Thymus (tissue), 11 donors: Measurements from ENCODE around the gene JTB. TPM values are rescaled to one million over a fixed set of nuclear protein-coding genes. Genes with fewer than 3 reads are reported as not detected.
A peak's percentile ranks its signal among the peaks of the same experiment; 100 is the strongest.
"Not testable (repeated sequence)": the region's sequence is repeated elsewhere in the genome, so short reads cannot be mapped to it uniquely, and the experiment has no call there.

Source experiments
- DNase-seq, 9 donors: peaks; one replicate each; pipeline ENCODE4 v3.0.0-alpha.2; 2013; ENCODE audit warnings: low spot score in 9 of 9, low read depth in 6 of 9, missing footprints in 1 of 9
- H3K27ac ChIP-seq, 2 donors: one replicate each; pipeline ENCODE4 v1.5.1; 2013; ENCODE audit warnings: control low read depth in 1 of 2, low read depth in 1 of 2, low read length in 1 of 2, mild to moderate bottlenecking in 1 of 2, moderate library complexity in 1 of 2
- H3K27me3 ChIP-seq, 2 donors: one replicate each; pipeline ENCODE4 v1.5.1; 2013; ENCODE audit warnings: low read length in 1 of 2; ENCODE audit not compliant: control insufficient read depth in 2 of 2, insufficient read depth in 1 of 2
- H3K36me3 ChIP-seq, 2 donors: one replicate each; pipeline ENCODE4 v1.5.1; 2013; ENCODE audit warnings: low read length in 1 of 2, mild to moderate bottlenecking in 1 of 2, moderate library complexity in 1 of 2; ENCODE audit not compliant: control insufficient read depth in 2 of 2, insufficient read depth in 2 of 2
- H3K4me1 ChIP-seq, 2 donors: one replicate each; pipeline ENCODE4 v1.5.1; 2013; ENCODE audit warnings: low read length in 2 of 2; ENCODE audit not compliant: control insufficient read depth in 2 of 2, insufficient read depth in 2 of 2
- H3K4me3 ChIP-seq, 2 donors: one replicate each; pipeline ENCODE4 v1.5.1; 2013; ENCODE audit warnings: low read length in 2 of 2, control low read depth in 1 of 2, mild to moderate bottlenecking in 1 of 2
- H3K9me3 ChIP-seq, 2 donors: one replicate each; pipeline ENCODE4 v1.5.1; 2013; ENCODE audit warnings: low read length in 1 of 2, mild to moderate bottlenecking in 1 of 2; ENCODE audit not compliant: control insufficient read depth in 2 of 2, insufficient read depth in 1 of 2
- WGBS: extraction: QIAGEN DNeasy Blood & Tissue Kit; methylation state at CpG from one replicate; pipeline ENCODE4 v1.1.7; 2013; 5-methylcytosine and 5-hydroxymethylcytosine counted together
- polyA plus RNA-seq: library from polyadenylated mRNA; stranded (reverse); fragments of 200-250 nt; gene quantifications from one replicate; pipeline ENCODE4 v1.2.3, GENCODE V29; 2013
- total RNA-seq: library from RNA; stranded (reverse); fragments of 120-200 nt; gene quantifications from one replicate; pipeline ENCODE4 v1.2.4, GENCODE V29; 2013
- donor health status: healthy.

The JTB gene
- total and polyA plus RNA-seq, 2 donors = 134 to 180 TPM

GRCh38 chr1:154000420-154000819 is 22.9 kb upstream of the JTB start:
- H3K9me3 ChIP-seq = no peaks in the 10 kb centered on the region
- H3K27me3 ChIP-seq = no peaks in the 10 kb centered on the region
- WGBS = 95% methylated on average over 4 of the region's 4 CpGs
- DNase-seq = no peak
- no peak overlapping the region for H3K27ac ChIP-seq
- H3K4me3 ChIP-seq = no peak overlapping the region
- H3K4me1 ChIP-seq = no peaks in the 10 kb centered on the region
- H3K36me3 ChIP-seq = peaks cover 2 to 7% of the 10 kb centered on the region in 2 donors

- H3K4me3 ChIP-seq, DNase-seq, H3K4me1 ChIP-seq, H3K27ac ChIP-seq, H3K9me3 ChIP-seq, H3K27me3 ChIP-seq: not testable (repeated sequence)
- WGBS = 97% methylated on average over 10 of the region's 10 CpGs
- H3K36me3 ChIP-seq = peaks cover 23 to 40% of the 10 kb centered on the region in 2 donors
Observed at GRCh38 chr1:153996882-153997281, 19.4 kb upstream of the JTB start.

GRCh38 chr1:153995640-153996039 is 18.2 kb upstream of the JTB start:
- Histone ChIP-seq H3K4me1 (peaks cover 2 to 16% of the 10 kb centered on the region in 2 donors), H3K9me3 (no peaks in the 10 kb centered on the region), H3K4me3 (no peak overlapping the region), H3K36me3 (peaks cover 24 to 44% of the 10 kb centered on the region in 2 donors), H3K27me3 (no peaks in the 10 kb centered on the region), H3K27ac (no peak overlapping the region)
- 98% methylated on average over 11 of the region's 11 CpGs for WGBS
- DNase-seq = no peak

GRCh38 chr1:153995202-153995601 is 17.7 kb upstream of the JTB start:
- no peaks in the 10 kb centered on the region for H3K27me3 ChIP-seq
- H3K27ac ChIP-seq = no peak overlapping the region
- H3K9me3 ChIP-seq = no peaks in the 10 kb centered on the region
- peaks cover 24 to 44% of the 10 kb centered on the region in 2 donors for H3K36me3 ChIP-seq
- no peak for DNase-seq
- no peak overlapping the region for H3K4me3 ChIP-seq
- 98% methylated on average over 3 of the region's 3 CpGs for WGBS
- peaks cover 2 to 17% of the 10 kb centered on the region in 2 donors for H3K4me1 ChIP-seq

- Histone ChIP-seq H3K27ac (no peak overlapping the region), H3K4me1 (peaks cover 4 to 23% of the 10 kb centered on the region in 2 donors), H3K36me3 (peaks cover 24 to 44% of the 10 kb centered on the region in 2 donors), H3K9me3 (no peaks in the 10 kb centered on the region), H3K27me3 (no peaks in the 10 kb centered on the region), H3K4me3 (peak overlapping the region in 1 of 2 donors; percentile 88)
- DNase-seq = no peak
- WGBS = 92% methylated on average over 2 of the region's 2 CpGs
Observed at GRCh38 chr1:153991806-153992205, 14.3 kb upstream of the JTB start.

GRCh38 chr1:153991151-153991630 is 13.7 kb upstream of the JTB start:
- 23% methylated on average over 9 of the region's 9 CpGs for WGBS
- Histone ChIP-seq H3K4me3 (peak overlapping the region; percentile 80 to 88), H3K9me3 (no peaks in the 10 kb centered on the region), H3K27me3 (peaks cover 2 to 3% of the 10 kb centered on the region in 2 donors), H3K4me1 (peaks cover 10 to 29% of the 10 kb centered on the region in 2 donors), H3K27ac (peak overlapping the region; percentile 78 to 90), H3K36me3 (peaks cover 24 to 42% of the 10 kb centered on the region in 2 donors)
- no peak for DNase-seq

GRCh38 chr1:153990468-153991150 is 13.1 kb upstream of the JTB start, which contains the start of gene RPS27:
Gene RPS27 (plus strand): TSS chr1:153990762. CDS start chr1:153990797, 35 bp downstream.
- WGBS = under 1% methylated on average over 36 of the region's 36 CpGs
- Histone ChIP-seq H3K36me3 (peaks cover 24 to 39% of the 10 kb centered on the region in 2 donors), H3K4me3 (peak within 1 kb of the TSS; percentile 80 to 88), H3K9me3 (no peaks in the 10 kb centered on the region), H3K4me1 (peaks cover 10 to 34% of the 10 kb centered on the region in 2 donors), H3K27ac (peak within 1 kb of the TSS; percentile 78 to 90), H3K27me3 (peaks cover 2 to 9% of the 10 kb centered on the region in 2 donors)
- peak; percentile 93 to 99 (median 98) for DNase-seq

GRCh38 chr1:153987621-153988020 is 10.1 kb upstream of the JTB start:
- Histone ChIP-seq H3K9me3 (no peaks in the 10 kb centered on the region), H3K27me3 (peaks cover 2 to 13% of the 10 kb centered on the region in 2 donors), H3K27ac (no peak overlapping the region), H3K4me3 (no peak overlapping the region), H3K4me1 (peaks cover 10 to 35% of the 10 kb centered on the region in 2 donors), H3K36me3 (peaks cover 5 to 12% of the 10 kb centered on the region in 2 donors)
- DNase-seq = no peak
- 98% methylated on average over 8 of the region's 8 CpGs for WGBS

GRCh38 chr1:153985941-153986761 is 8.7 kb upstream of the JTB start, which contains the start of gene RAB13:
Gene RAB13 (minus strand): TSS chr1:153986339. CDS start chr1:153986236, 103 bp downstream.
- Histone ChIP-seq H3K4me1 (peaks cover 8 to 23% of the 10 kb centered on the region in 2 donors), H3K4me3 (peak within 1 kb of the TSS; percentile 35 to 50)
- 7% methylated on average over 31 of the region's 32 CpGs for WGBS

More at GRCh38 chr1:153985941-153986761, 8.7 kb upstream of the JTB start, which contains the start of gene RAB13:
- peak within 1 kb of the TSS; percentile 69 to 74 for H3K27ac ChIP-seq
- no peaks in the 10 kb centered on the region for H3K9me3 ChIP-seq
- H3K36me3 ChIP-seq = no peaks in the 10 kb centered on the region
- H3K27me3 ChIP-seq = peaks cover 2 to 13% of the 10 kb centered on the region in 2 donors
- peak in 1 of 9 donors; percentile 52 for DNase-seq
